ENCODE measurements around the gene ERF.

The ERF gene

GRCh38 chr19:42287017-42287826, 32.3 kb upstream of the ERF start:
- TF ChIP-seq CTCF (conservative IDR thresholded peaks at IDR 0.05; ENCODE audit: low read depth, low read length): peak; percentile 2
- no peak overlapping the region for H3K4me3 ChIP-seq (ENCODE audit: low read length)
- no peak for DNase-seq (ENCODE audit: low read depth)

DNA sequence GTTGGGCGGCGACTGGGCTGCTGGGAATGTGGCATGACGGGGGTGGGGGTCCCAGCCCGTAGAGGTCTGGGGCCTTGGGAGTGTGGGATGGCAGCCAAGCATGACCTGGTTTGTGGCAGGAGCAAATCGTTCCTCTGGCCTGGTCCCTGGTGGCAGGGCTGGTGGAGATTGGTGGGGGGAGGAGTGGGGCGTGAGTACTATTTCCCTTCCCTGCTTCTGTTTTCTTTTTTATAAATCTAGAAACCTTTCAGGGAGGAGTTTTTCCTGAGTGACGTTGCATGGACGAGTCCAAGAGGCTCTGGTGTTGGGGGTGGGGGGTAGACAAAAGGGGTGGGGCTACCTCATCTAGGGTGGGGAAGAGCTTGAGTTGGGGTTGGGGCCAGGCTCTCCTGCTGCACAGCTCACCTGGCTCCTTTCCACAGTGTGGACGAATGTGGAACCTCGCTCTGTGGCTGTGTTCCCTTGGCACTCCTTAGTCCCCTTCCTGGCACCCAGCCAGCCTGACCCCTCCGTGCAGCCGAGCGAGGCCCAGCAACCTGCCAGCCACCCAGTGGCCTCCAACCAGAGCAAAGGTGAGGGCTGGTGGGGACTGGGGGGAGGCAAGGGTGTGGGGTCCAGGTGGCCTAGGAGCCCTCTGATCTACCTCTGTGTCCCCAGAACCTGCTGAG, 31.6 kb upstream of the ERF start:
- no peak for DNase-seq (ENCODE audit: low read depth)
- H3K4me3 ChIP-seq (ENCODE audit: low read length): peak overlapping the region; percentile 79
- no peak for TF ChIP-seq CTCF (conservative IDR thresholded peaks at IDR 0.05; ENCODE audit: low read depth, low read length)

GRCh38 chr19:42285988-42286348, 31.0 kb upstream of the ERF start:
- DNase-seq (ENCODE audit: low read depth): no peak
- peak overlapping the region; percentile 79 for H3K4me3 ChIP-seq (ENCODE audit: low read length)
- TF ChIP-seq CTCF (conservative IDR thresholded peaks at IDR 0.05; ENCODE audit: low read depth, low read length): no peak

GRCh38 chr19:42285541-42285941, 30.6 kb upstream of the ERF start:
- TF ChIP-seq CTCF (conservative IDR thresholded peaks at IDR 0.05; ENCODE audit: low read depth, low read length): peak; percentile 11
- peak overlapping the region; percentile 79 for H3K4me3 ChIP-seq (ENCODE audit: low read length)
- DNase-seq (ENCODE audit: low read depth): no peak

- no peak for TF ChIP-seq CTCF (conservative IDR thresholded peaks at IDR 0.05; ENCODE audit: low read depth, low read length)
- no peak for DNase-seq (ENCODE audit: low read depth)
- peak overlapping the region; percentile 79 for H3K4me3 ChIP-seq (ENCODE audit: low read length)
These were observed 29.8 kb upstream of the ERF start for GRCh38 chr19:42284591-42285341.

DNA sequence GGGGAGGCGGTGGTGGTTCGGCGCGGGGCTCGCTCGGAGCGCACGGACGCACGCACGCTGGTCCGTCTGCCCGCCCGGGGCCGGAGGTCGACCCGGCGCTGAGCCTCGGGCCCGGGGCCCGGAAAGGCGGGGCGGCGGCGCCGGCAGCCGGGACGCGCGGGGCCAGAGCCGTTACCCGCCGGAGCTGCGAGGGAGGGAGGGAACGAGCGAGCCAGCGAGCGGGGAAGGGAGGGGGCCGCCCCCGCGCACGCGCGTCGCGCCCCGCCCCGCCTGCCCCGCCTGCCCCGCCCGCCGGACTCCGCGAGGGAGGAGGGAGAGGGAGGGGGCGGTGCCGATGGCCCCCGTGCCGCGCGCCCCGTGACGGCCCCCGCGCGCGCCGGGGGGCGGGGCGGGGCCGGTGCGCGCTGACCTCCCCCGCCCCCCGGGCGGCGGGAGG, 29.2 kb upstream of the ERF start:
- DNase-seq (ENCODE audit: low read depth): no peak
- peak overlapping the region; percentile 19 for H3K4me3 ChIP-seq (ENCODE audit: low read length)
- no peak for TF ChIP-seq CTCF (conservative IDR thresholded peaks at IDR 0.05; ENCODE audit: low read depth, low read length)

Measured in retinal pigment epithelial cell (primary cell).